Kidney epithelial cell (primary cell): Measurements from ENCODE around the gene CARMIL1. TPM values are rescaled to one million over a fixed set of nuclear protein-coding genes. Genes with fewer than 3 reads are reported as not detected.
A peak's percentile ranks its signal among the peaks of the same experiment; 100 is the strongest.

Source experiments
- DNase-seq: peaks from one replicate; pipeline ENCODE4 v3.0.0-alpha.2; 2010; ENCODE audit warnings: low read depth
- H3K27me3 ChIP-seq: 2 replicates; pipeline ENCODE4 v1.6.0; 2011; ENCODE audit warnings: low read length; ENCODE audit not compliant: control insufficient read depth, insufficient read depth
- H3K36me3 ChIP-seq: 2 replicates; pipeline ENCODE4 v1.5.1; 2011; ENCODE audit warnings: low read length; ENCODE audit not compliant: control insufficient read depth, insufficient read depth
- H3K4me3 ChIP-seq: 2 replicates; pipeline ENCODE4 v1.5.1; 2011; ENCODE audit warnings: low read depth, mild to moderate bottlenecking, control low read depth, low read length
- total RNA-seq: library from RNA; depleted of rRNA; stranded (reverse); fragments of >200 nt; gene quantifications from 2 replicates; pipeline ENCODE4 v1.2.3, GENCODE V29; 2015
- TF ChIP-seq, protein P1 (sequence below): IDR thresholded peaks from 2 replicates; pipeline ENCODE4 v1.5.1; 2011; ENCODE audit warnings: mild to moderate bottlenecking, moderate library complexity, low read length, control low read depth, inconsistent platforms; ENCODE audit not compliant: insufficient read depth, poor library complexity, severe bottlenecking

The CARMIL1 gene
- total RNA-seq, 1 donor from 2014 or later: 14.7 TPM

DNA sequence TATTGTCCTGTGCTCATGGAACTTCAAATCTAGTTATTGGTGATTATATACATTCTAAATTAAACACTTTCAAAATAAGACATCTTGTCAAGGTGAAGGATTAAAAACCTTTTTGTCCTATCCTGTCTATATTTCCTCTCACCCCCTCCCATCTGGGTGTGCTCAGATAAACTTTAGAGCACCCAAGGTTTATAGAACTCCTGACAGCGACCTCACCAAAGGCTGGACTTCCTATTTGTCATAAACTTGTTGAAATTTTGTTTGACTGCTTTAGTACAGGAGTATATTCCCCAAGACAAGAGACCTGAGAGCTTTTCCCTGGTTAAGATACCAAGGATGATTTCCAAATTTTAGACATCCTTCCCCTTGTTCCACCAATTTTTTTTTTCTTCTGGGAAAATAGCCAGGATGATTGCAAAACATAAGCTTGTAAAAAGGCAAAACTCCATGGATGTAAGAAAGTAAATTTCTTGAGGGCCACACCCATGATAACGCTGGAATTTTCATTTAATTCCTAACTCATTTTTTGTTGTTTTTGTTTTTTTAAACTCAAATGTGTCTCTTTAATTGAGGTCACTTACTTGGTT lies 33.0 kb downstream of the CARMIL1 start:
- H3K4me3 ChIP-seq: no peak overlapping the region
- H3K27me3 ChIP-seq: no peaks in the 10 kb centered on the region
- TF ChIP-seq, protein P1, sequence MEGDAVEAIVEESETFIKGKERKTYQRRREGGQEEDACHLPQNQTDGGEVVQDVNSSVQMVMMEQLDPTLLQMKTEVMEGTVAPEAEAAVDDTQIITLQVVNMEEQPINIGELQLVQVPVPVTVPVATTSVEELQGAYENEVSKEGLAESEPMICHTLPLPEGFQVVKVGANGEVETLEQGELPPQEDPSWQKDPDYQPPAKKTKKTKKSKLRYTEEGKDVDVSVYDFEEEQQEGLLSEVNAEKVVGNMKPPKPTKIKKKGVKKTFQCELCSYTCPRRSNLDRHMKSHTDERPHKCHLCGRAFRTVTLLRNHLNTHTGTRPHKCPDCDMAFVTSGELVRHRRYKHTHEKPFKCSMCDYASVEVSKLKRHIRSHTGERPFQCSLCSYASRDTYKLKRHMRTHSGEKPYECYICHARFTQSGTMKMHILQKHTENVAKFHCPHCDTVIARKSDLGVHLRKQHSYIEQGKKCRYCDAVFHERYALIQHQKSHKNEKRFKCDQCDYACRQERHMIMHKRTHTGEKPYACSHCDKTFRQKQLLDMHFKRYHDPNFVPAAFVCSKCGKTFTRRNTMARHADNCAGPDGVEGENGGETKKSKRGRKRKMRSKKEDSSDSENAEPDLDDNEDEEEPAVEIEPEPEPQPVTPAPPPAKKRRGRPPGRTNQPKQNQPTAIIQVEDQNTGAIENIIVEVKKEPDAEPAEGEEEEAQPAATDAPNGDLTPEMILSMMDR: no peak
- no peak for DNase-seq
- H3K36me3 ChIP-seq: no peaks in the 10 kb centered on the region

DNA sequence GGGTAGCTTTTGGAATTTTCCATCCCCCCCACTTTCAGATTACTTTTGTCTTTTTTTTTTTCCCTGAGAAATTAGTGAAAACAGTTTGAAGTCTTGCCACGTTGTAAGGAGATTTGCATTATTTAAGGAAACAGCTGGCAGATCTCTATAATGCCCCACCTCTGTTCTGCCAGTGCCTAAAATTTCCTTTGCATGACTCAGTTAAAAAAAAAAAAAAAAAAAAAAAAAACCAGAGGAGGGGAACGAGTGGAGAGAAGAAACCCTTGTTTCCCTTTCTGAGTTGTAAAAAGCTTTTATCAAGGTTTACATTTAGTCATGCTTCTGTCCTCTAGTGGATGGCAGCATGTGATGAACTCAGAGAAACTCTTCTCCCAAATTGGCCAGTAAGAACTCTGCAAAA lies 33.5 kb downstream of the CARMIL1 start:
- no peak overlapping the region for H3K4me3 ChIP-seq
- DNase-seq: peak; percentile 44
- no peaks in the 10 kb centered on the region for H3K36me3 ChIP-seq
- TF ChIP-seq, protein P1: no peak
- no peaks in the 10 kb centered on the region for H3K27me3 ChIP-seq

DNA sequence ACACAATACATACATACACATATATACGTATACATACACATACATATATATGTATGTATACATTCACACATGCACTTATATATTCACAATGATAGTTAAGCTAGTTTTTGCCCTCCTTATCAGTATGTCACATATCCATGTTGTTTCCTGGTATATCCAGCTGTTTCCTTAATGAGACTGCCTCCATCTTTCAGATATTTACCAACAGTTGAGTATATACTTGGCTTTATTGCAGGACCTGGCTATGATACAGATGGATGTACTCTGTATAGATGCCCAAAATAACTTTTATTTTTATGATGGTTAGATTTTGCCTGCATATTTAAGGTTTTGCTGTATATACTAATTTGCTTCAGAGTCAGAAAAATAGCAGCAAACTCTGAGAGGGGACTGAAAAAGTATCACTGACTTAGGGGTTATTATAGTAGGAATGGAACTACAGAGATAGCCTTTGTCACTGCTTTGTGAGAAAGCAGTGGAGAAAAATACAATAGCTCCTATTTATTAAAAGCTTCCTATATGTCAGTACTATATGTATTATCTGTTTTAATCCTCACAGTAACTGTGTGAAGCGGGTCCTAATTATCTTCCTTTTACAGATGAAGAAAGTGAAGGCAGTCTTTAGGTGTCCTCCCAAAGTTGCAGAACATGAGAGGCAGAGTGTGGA lies 35.5 kb downstream of the CARMIL1 start:
- Histone ChIP-seq H3K36me3 (no peaks in the 10 kb centered on the region), H3K27me3 (no peaks in the 10 kb centered on the region), H3K4me3 (no peak overlapping the region)
- no peak for DNase-seq
- TF ChIP-seq, protein P1: no peak

DNA sequence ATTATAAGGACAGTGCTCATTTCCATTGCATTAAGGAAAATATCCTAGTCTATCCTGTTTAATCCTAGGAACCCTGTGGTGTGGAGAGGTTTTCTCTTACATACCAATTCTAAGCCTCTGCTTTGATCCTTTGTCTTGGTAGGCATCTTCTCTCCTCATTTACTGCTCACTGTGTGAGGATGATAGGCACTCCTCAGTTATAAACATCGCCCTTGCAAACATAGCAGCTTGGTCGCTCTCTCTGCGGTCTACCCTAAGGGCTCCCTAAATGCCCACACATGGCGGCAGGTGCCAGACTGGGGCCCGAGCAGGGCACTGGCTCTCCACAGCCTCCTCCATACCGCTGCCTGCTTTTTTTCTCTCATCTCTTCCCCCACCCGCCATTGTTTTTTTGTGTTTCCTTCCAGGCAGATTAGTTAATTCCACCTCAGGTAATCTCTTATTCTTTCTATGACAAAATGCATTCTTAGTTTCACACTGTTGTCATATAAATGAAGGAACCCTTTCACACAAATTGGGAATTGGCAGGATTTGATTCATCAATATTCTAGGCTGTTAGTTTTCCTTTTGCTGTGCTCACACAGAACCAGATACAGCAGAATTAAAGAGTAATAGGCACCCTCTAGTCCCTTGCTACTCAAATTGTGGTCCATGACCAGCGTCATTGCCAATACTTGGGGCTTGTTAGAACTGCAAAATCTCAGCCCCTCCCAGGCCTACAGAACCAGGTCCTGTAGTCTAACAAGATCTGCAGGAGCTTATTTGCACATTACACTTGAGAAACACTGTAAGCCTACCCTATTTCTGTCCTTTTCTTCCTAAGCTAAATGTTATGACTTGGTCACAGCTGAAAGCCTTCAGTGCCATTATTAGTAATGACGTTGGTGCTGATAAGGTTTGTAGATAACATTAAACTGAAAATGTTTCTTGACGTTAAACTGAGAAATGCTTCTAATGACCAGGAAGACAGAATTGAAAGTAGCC lies 36.3 kb downstream of the CARMIL1 start:
- TF ChIP-seq, protein P1: no peak
- H3K36me3 ChIP-seq: no peaks in the 10 kb centered on the region
- H3K4me3 ChIP-seq: no peak overlapping the region
- no peak for DNase-seq
- no peaks in the 10 kb centered on the region for H3K27me3 ChIP-seq

DNA sequence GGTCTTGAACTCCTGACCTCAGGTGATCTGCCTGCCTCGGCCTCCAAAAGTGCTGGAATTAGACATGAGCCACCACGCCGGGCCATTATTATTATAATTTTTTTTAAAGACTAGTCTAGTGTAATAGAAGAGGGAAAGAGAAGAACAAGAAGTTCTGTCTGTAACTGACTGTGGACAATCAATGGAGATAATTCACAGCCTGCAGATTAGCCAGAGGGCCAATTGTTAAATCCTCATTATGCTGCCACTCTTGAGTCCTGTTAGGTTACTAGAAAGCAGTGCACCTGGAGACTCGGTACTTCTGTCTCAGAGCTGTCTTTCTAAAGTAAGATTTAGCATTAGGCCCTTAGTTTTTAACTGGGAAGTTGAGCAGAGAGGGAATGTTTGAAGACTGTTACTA lies 37.5 kb downstream of the CARMIL1 start:
- no peak for DNase-seq
- TF ChIP-seq, protein P1: no peak
- Histone ChIP-seq H3K4me3 (no peak overlapping the region), H3K36me3 (no peaks in the 10 kb centered on the region), H3K27me3 (no peaks in the 10 kb centered on the region)
